ENCODE measurements around the gene STK32C.

- TF ChIP-seq EZH2 (IDR thresholded peaks at IDR 0.05; ENCODE audit: insufficient read depth, low read length) (no peak), CTCF (IDR thresholded peaks at IDR 0.05; ENCODE audit: insufficient read depth, low read depth, low read length) (no peak)
These were observed 137.8 kb downstream of the STK32C start for GRCh38 chr10:132169766-132170560.
